GM18909 (cell line): ENCODE measurements around the gene GPX3.

Source experiments
- ATAC-seq: cut with Tn5 transposase; IDR thresholded peaks from one replicate; pipeline ENCODE4 v1.9.1; 2021; ENCODE audit warnings: mild to moderate bottlenecking; ENCODE audit not compliant: unreplicated experiment, poor library complexity

Gene GPX3, protein sequence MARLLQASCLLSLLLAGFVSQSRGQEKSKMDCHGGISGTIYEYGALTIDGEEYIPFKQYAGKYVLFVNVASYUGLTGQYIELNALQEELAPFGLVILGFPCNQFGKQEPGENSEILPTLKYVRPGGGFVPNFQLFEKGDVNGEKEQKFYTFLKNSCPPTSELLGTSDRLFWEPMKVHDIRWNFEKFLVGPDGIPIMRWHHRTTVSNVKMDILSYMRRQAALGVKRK

DNA sequence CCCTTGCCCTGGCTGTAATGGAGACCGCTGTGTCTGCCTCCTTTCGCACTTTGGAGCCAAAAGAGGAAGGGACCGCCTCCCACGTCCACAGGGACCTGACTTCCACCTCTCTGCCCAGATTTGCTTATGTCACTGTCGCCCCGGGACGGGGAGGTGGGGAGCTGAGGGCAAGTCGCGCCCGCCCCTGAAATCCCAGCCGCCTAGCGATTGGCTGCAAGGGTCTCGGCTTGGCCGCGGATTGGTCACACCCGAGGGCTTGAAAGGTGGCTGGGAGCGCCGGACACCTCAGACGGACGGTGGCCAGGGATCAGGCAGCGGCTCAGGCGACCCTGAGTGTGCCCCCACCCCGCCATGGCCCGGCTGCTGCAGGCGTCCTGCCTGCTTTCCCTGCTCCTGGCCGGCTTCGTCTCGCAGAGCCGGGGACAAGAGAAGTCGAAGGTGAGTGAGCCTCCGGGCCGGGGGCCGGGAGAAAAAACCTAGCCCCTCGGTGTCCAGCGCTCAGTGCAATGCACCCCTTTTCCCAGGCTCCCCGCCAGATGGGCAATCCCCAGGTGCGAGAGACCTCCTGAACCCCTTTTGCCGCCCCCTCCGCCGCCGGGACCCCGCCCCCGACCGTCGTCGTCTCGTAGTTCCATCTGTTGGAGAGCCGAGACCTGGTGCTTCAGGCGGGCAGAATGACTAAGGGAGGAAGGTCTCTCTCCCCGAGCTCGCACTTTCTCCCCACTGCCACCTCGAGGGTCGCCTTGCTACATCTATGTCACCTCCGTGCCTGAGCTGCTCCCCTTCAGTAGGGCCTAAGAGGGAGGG, at the start of gene GPX3:
Gene GPX3, plus strand, starts transcription at position 288 of the 807 bp plus-strand sequence. Its CDS starts 64 bp downstream, at position 352.
- peak; percentile 77 for ATAC-seq

DNA sequence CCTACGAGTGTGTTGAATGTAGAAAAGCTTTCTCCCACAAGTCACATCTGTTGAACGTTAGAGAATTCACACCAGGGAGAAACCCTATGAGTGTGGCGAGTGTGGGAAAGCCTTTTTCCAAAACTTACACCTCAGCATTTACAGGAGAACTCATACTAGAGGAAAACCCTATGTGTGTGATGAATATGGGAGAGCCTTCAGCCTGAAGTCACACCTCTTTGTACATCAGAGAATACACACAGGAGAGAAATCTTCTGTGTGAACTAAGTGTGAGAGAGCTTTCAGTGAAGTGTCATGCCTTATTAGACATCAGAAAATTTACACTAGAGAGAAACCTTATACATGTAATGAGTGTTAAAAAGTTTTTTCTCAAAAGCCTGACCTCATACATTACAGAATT, 41.8 kb upstream of the GPX3 start:
- ATAC-seq, result no peak

DNA sequence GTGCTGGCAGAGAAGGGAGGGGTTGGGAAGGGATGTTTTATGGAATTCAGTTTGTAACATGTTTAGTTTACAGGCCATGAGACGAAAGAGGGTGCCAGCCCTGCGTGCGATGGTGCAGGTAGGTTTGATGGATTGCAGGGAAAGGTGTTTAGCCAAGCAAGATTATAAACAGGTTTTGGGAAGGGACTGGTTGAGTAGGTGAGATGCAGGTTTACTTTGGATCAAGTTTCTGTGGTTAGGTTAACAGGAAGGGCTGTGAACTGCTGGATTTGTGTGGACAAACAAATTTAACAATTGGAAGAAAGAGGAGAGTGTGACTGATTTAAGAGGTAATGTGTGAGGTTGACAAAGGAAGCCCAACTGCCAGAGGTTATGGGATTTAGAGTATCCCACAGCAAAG, 32.6 kb upstream of the GPX3 start:
- ATAC-seq, result no peak

- no peak for ATAC-seq
These were observed 30.7 kb upstream of the GPX3 start for GRCh38 chr5:150989695-150990094.

DNA sequence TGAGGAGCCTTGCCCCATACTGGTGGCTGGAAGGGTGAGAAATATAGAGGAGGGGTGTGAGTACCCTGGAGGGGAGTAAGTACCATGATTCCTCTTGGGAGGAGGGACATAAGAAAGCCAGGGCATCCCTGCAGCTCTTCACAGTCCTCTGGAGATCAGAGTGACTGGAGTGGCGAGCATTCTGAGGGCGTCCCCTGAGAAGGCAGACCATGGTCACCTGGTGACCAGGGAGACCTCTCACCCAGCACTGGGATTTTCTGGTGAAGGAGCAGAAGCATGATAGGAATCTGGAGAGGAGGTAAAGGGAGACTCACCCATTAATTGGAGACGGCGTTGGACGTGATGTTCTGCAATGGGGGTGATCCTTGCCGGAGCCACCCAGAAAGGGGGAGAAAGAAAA, 27.7 kb upstream of the GPX3 start:
- ATAC-seq, result no peak

DNA sequence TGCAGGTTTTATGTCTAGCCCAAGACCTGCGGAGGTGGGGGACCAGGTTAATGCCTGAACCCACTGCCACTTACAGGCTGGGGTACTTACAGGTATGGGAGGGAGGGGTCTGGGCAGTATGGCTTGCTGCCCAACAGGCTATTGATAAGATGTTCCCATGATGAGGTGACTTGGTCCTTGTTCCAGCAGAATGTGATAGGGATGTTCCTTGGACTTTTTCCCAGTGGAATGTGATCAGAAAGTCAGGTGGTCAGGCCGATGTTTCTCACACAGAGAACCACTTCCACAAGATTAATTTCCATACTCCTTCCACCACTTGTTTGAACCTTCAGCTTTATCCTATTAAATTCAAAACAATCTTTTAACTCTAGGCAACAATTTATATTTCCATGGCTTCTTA, 27.0 kb upstream of the GPX3 start:
- no peak for ATAC-seq

DNA sequence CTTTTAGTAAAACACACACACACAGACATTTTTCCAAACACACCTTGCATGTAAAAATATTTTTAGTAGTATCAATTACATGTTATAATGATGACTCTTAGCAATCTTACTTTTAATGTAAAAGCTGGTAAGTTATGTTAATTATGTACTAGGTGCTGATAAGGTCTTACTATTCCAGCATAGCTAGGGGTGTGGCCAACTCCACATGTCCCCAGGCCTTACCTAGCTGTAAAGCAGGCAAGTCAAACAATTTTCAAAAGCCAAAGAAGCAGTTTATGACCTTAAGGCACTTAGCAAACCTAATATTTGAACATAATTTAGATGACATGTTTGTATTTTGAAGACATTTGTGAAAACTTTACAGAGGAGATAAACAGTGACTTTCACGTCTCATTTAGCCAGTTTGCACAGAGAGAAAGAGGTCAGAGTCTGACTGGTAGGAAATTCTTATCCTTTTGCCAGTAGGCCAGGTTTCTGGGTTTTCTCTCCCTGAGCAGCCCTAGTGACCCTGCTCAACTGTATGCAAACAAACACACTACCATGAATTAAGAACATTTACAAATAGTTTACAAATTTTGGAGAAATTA, 26.5 kb upstream of the GPX3 start:
- ATAC-seq, result no peak

DNA sequence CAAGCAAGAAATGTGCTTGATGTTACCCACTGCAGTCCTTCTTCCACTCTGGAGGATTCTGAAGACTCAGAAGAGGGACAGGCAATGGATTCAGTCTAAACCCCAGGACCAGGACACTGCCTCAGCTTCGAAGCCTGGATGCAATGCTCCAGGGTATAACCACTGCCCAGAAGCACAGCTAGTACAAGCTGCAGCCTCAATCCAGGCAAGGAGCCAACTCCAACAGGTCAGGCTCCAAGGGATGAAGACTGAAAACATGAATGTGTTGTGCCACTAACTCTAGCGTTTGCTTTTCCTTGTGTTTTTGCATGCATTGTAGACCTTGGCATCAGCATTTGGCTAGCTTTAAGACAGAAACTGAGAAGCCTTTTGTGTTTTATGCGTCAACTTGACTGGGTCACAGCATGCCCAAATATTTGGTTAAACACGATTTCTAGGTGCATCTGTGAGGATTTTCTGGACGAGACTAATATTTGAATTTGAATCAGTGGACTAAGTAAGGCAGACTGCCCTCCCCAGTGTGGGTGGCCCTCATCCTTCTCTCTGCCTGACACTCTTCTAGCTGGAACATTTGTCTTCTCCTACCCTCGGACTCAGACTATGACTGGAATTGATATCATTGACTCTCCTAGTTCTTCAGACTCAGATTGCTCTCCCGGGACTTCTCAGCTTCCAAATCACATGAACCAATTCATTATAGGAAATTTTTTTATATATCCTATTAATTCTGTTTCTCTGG, 20.5 kb upstream of the GPX3 start:
- ATAC-seq, result no peak

- no peak for ATAC-seq
These were observed 19.0 kb upstream of the GPX3 start for GRCh38 chr5:151001436-151001835.

DNA sequence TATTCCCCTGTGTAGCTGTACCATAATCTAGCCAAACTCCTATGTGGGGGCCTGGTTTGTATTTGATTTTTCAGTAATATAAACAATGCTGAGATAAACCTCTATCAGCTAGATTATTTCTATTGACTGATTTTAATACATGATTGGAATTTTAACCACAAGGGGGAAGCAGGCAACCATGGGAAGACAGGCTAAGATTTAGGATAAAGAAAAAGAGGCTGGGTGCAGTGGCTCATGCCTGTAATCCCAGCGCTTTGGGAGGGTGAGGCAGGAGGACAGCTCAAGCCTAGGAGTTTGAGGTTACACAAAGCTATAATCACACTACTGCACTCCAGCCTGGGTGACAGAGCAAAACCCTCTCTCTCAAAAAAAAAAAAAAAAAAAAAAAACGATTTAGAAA, 18.1 kb upstream of the GPX3 start:
- ATAC-seq, result no peak

- no peak for ATAC-seq
These were observed 17.5 kb upstream of the GPX3 start for GRCh38 chr5:151002681-151003502.

- no peak for ATAC-seq
These were observed 16.9 kb upstream of the GPX3 start for GRCh38 chr5:151003503-151003860.

- ATAC-seq, result no peak
These were observed 15.9 kb upstream of the GPX3 start for GRCh38 chr5:151004499-151004898.

GRCh38 chr5:151005187-151005949, 15.0 kb upstream of the GPX3 start:
- no peak for ATAC-seq

DNA sequence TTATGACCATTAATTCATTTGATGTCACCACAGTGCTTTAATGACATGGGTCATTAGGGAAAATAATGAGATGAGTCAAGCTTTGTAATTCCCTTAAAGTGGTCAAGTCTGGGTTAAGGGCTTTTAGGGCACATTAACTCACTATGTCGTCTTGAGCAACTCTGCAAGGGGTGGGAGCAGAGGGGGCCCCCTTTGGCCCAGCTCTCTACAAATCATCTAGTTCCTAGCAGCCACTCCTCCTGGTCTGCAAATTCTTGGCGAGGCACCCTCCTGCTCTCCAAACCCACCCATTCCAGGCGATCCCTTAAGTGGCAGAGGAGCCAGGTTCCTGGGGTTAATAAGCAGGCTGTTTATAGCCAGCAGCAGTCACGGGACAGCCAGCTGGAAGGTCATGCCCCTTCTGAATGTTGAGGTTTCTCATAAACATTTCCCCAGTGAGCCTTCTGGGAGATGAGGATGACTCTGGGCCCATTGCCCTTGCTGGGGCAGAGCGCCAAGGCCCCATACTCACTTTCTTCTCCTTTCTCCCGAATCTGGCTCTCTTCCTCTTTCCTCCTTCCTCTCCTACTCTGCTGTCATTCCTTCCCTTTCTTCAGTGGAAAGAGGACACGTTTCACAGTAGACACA, 14.3 kb upstream of the GPX3 start:
- no peak for ATAC-seq

DNA sequence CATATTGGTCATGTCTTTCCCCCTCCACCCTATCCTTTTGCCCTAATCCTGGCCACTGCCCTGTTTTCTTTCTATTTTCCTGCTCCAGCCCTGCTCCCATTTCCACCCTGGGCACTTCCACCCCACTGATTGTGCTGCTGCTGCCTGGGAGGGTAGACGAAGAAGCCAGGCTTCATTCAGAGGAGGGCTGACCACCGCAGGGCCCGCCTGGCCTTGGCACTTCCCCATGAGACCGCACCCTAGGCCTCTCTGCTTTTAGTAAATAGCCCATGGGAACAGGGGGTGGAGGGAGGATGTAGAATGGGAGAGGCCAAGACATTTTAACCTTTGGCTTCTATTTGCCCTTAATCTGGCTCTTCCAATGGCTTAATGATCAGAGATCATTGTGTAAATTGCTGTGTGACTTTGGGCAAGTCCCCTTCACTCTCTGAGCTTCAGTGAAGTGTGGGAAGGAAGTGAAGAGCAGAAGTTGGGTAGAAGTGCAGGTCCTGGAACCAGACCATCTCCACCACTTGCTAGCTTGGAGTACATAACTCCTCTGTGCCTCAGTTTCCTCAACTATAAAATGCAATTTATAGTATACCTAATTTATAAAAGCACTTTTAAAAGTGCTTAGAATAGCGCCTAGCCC, 13.6 kb upstream of the GPX3 start:
- ATAC-seq, result no peak

- ATAC-seq, result no peak
These were observed 12.8 kb upstream of the GPX3 start for GRCh38 chr5:151007430-151008209.

DNA sequence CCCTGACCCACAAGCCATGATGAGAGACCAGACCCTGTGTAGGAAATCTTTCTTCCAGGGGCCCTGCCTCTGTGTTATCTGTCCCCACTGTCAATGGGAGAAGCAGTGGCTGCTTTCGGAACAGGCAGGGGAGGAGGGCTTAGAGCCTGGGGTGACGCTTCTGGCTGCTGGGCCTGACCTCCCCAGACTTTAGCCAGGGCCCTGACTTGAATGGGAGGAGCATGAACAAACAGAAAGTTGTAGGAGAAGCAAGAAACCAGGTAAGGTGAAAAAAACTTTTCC, 12.2 kb upstream of the GPX3 start:
- ATAC-seq, result no peak
